ENCODE results near the gene SUSD3. TPM values are rescaled to one million over a fixed set of nuclear protein-coding genes. Genes with fewer than 3 reads are reported as not detected.

The SUSD3 gene
- total and polyA plus RNA-seq, 5 donors = 0.16 to 2.0 (median 1.2) TPM

GRCh38 chr9:93020771-93021670, 37.5 kb upstream of the SUSD3 start:
- ATAC-seq (peak in 1 of 2 donors; percentile 35), DNase-seq (no peak)
- Histone ChIP-seq H3K27ac (ENCODE audit: low read length) (no peak overlapping the region), H3K4me3 (ENCODE audit: low read length) (no peak overlapping the region), H3K4me1 (ENCODE audit: control insufficient read depth, insufficient read depth, low read length) (no peaks in the 10 kb centered on the region), H3K9me3 (ENCODE audit: control insufficient read depth, low read length) (no peaks in the 10 kb centered on the region), H3K27me3 (ENCODE audit: control insufficient read depth, insufficient read depth) (no peaks in the 10 kb centered on the region)
- 76% methylated on average over 27 of the region's 27 CpGs for WGBS
- intact Hi-C loops (cut with DNase I) = no loop called here

GRCh38 chr9:93022066-93022465, 36.4 kb upstream of the SUSD3 start:
- no peaks in the 10 kb centered on the region for H3K27me3 ChIP-seq (ENCODE audit: control insufficient read depth, insufficient read depth)
- no peak overlapping the region for H3K4me3 ChIP-seq (ENCODE audit: low read length)
- DNase-seq (peak in 1 of 3 donors; percentile 17), ATAC-seq (no peak)
- 88% methylated on average over 9 of the region's 9 CpGs for WGBS
- no peaks in the 10 kb centered on the region for H3K9me3 ChIP-seq (ENCODE audit: control insufficient read depth, low read length)
- H3K27ac ChIP-seq (ENCODE audit: low read length) = no peak overlapping the region
- H3K4me1 ChIP-seq (ENCODE audit: control insufficient read depth, insufficient read depth, low read length) = no peaks in the 10 kb centered on the region
- intact Hi-C loops (cut with DNase I) = no loop called here

- intact Hi-C loops (cut with DNase I) = no loop called here
- Histone ChIP-seq H3K27me3 (ENCODE audit: control insufficient read depth, insufficient read depth) (no peaks in the 10 kb centered on the region), H3K9me3 (ENCODE audit: control insufficient read depth, low read length) (no peaks in the 10 kb centered on the region), H3K4me3 (ENCODE audit: low read length) (no peak overlapping the region), H3K27ac (ENCODE audit: low read length) (no peak overlapping the region), H3K4me1 (ENCODE audit: control insufficient read depth, insufficient read depth, low read length) (no peaks in the 10 kb centered on the region)
- DNase-seq (peak in 1 of 3 donors; percentile 35), ATAC-seq (no peak)
- WGBS = 91% methylated on average over 23 of the region's 23 CpGs
Measured at GRCh38 chr9:93022721-93023520, 35.6 kb upstream of the SUSD3 start.

- no peak overlapping the region for H3K4me3 ChIP-seq (ENCODE audit: low read length)
- H3K4me1 ChIP-seq (ENCODE audit: control insufficient read depth, insufficient read depth, low read length) = no peaks in the 10 kb centered on the region
- H3K9me3 ChIP-seq (ENCODE audit: control insufficient read depth, low read length) = no peaks in the 10 kb centered on the region
- no peak for ATAC-seq
- intact Hi-C loops (cut with DNase I) = no loop called here
- 76% methylated on average over 4 of the region's 4 CpGs for WGBS
- H3K27ac ChIP-seq (ENCODE audit: low read length) = no peak overlapping the region
- peak in 1 of 3 donors; percentile 19 for DNase-seq
- no peaks in the 10 kb centered on the region for H3K27me3 ChIP-seq (ENCODE audit: control insufficient read depth, insufficient read depth)
Measured at GRCh38 chr9:93023521-93023815, 35.0 kb upstream of the SUSD3 start.

- H3K27me3 ChIP-seq (ENCODE audit: control insufficient read depth, insufficient read depth) = no peaks in the 10 kb centered on the region
- WGBS = 87% methylated on average over 4 of the region's 4 CpGs
- DNase-seq = no peak
- no peak overlapping the region for H3K4me3 ChIP-seq (ENCODE audit: low read length)
- no peaks in the 10 kb centered on the region for H3K4me1 ChIP-seq (ENCODE audit: control insufficient read depth, insufficient read depth, low read length)
- intact Hi-C loops (cut with DNase I) = no loop called here
- no peak overlapping the region for H3K27ac ChIP-seq (ENCODE audit: low read length)
- no peaks in the 10 kb centered on the region for H3K9me3 ChIP-seq (ENCODE audit: control insufficient read depth, low read length)
- no peak for ATAC-seq
Measured at GRCh38 chr9:93024646-93024910, 33.9 kb upstream of the SUSD3 start.

GRCh38 chr9:93024986-93025630, 33.4 kb upstream of the SUSD3 start:
- peak in 1 of 3 donors; percentile 30 for DNase-seq
- WGBS = 86% methylated on average over 11 of the region's 11 CpGs

GRCh38 chr9:93025736-93026135, 32.8 kb upstream of the SUSD3 start:
- intact Hi-C loops (cut with DNase I) = no loop called here
- Histone ChIP-seq H3K4me1 (ENCODE audit: control insufficient read depth, insufficient read depth, low read length) (no peaks in the 10 kb centered on the region), H3K4me3 (ENCODE audit: low read length) (no peak overlapping the region), H3K27me3 (ENCODE audit: control insufficient read depth, insufficient read depth) (no peaks in the 10 kb centered on the region), H3K9me3 (ENCODE audit: control insufficient read depth, low read length) (no peaks in the 10 kb centered on the region), H3K27ac (ENCODE audit: low read length) (no peak overlapping the region)
- DNase-seq (peak in 1 of 3 donors; percentile 43), ATAC-seq (no peak)
- 75% methylated on average over 8 of the region's 8 CpGs for WGBS

More at GRCh38 chr9:93024986-93025630, 33.4 kb upstream of the SUSD3 start:
- no peak for ATAC-seq
- intact Hi-C loops (cut with DNase I) = no loop called here
- H3K4me3 ChIP-seq (ENCODE audit: low read length) = no peak overlapping the region
- no peak overlapping the region for H3K27ac ChIP-seq (ENCODE audit: low read length)
- no peaks in the 10 kb centered on the region for H3K9me3 ChIP-seq (ENCODE audit: control insufficient read depth, low read length)
- H3K4me1 ChIP-seq (ENCODE audit: control insufficient read depth, insufficient read depth, low read length) = no peaks in the 10 kb centered on the region
- no peaks in the 10 kb centered on the region for H3K27me3 ChIP-seq (ENCODE audit: control insufficient read depth, insufficient read depth)

- ATAC-seq = no peak
- H3K27ac ChIP-seq (ENCODE audit: low read length) = no peak overlapping the region
- no peak overlapping the region for H3K4me3 ChIP-seq (ENCODE audit: low read length)
- no peaks in the 10 kb centered on the region for H3K27me3 ChIP-seq (ENCODE audit: control insufficient read depth, insufficient read depth)
- DNase-seq = peak in 1 of 3 donors; percentile 50
- H3K4me1 ChIP-seq (ENCODE audit: control insufficient read depth, insufficient read depth, low read length) = no peaks in the 10 kb centered on the region
- H3K9me3 ChIP-seq (ENCODE audit: control insufficient read depth, low read length) = no peaks in the 10 kb centered on the region
- WGBS = 94% methylated on average over 7 of the region's 7 CpGs
- intact Hi-C loops (cut with DNase I) = no loop called here
Measured at GRCh38 chr9:93026640-93027039, 31.9 kb upstream of the SUSD3 start.

GRCh38 chr9:93027750-93028149, 30.8 kb upstream of the SUSD3 start:
- DNase-seq (peak in 1 of 3 donors; percentile 24), ATAC-seq (no peak)
- no peak overlapping the region for H3K4me3 ChIP-seq (ENCODE audit: low read length)
- no peak overlapping the region for H3K27ac ChIP-seq (ENCODE audit: low read length)
- 96% methylated on average over 10 of the region's 10 CpGs for WGBS
- H3K27me3 ChIP-seq (ENCODE audit: control insufficient read depth, insufficient read depth) = no peaks in the 10 kb centered on the region
- intact Hi-C loops (cut with DNase I) = no loop called here
- no peaks in the 10 kb centered on the region for H3K4me1 ChIP-seq (ENCODE audit: control insufficient read depth, insufficient read depth, low read length)
- no peaks in the 10 kb centered on the region for H3K9me3 ChIP-seq (ENCODE audit: control insufficient read depth, low read length)

- intact Hi-C loops (cut with DNase I) = no loop called here
- peak in 1 of 3 donors; percentile 5 for DNase-seq
- no peaks in the 10 kb centered on the region for H3K27me3 ChIP-seq (ENCODE audit: control insufficient read depth, insufficient read depth)
- no peak overlapping the region for H3K27ac ChIP-seq (ENCODE audit: low read length)
- no peaks in the 10 kb centered on the region for H3K9me3 ChIP-seq (ENCODE audit: control insufficient read depth, low read length)
- H3K4me3 ChIP-seq (ENCODE audit: low read length) = no peak overlapping the region
- WGBS = 42% methylated on average over 6 of the region's 6 CpGs
- no peaks in the 10 kb centered on the region for H3K4me1 ChIP-seq (ENCODE audit: control insufficient read depth, insufficient read depth, low read length)
- peak in 1 of 2 donors; percentile 23 for ATAC-seq
Measured at GRCh38 chr9:93028448-93029006, 30.0 kb upstream of the SUSD3 start.

All from right cardiac atrium (tissue), 5 donors.